Hepatocyte (in vitro differentiated cells): ENCODE results near the gene ALDH1L1. TPM values are rescaled to one million over a fixed set of nuclear protein-coding genes. Genes with fewer than 3 reads are reported as not detected.

Source experiments
- DNase-seq: peaks from one replicate; pipeline ENCODE4 v3.0.0-alpha.2; 2016; ENCODE audit warnings: low spot score
- H2AFZ ChIP-seq: fragments of 200-600 bp; sonication (generic); 2 replicates; pipeline ENCODE4 v1.6.0; 2016; ENCODE audit warnings: antibody characterized with exemption, mild to moderate bottlenecking
- H3K27ac ChIP-seq: fragments of 200-600 bp; sonication (generic); 2 replicates; pipeline ENCODE4 v1.5.1; 2016; ENCODE audit warnings: mild to moderate bottlenecking
- H3K27me3 ChIP-seq: fragments of 200-600 bp; sonication (generic); 2 replicates; pipeline ENCODE4 v1.6.1; 2016
- H3K36me3 ChIP-seq: fragments of 200-600 bp; sonication (generic); replicated peaks from 2 replicates; pipeline ENCODE4 v1.5.1; 2016; ENCODE audit warnings: low read depth; ENCODE audit not compliant: insufficient read depth
- H3K4me1 ChIP-seq: fragments of 200-600 bp; sonication (generic); 2 replicates; pipeline ENCODE4 v1.5.1; 2016; ENCODE audit warnings: mild to moderate bottlenecking, moderate library complexity; ENCODE audit not compliant: insufficient read depth
- H3K4me2 ChIP-seq: fragments of 200-600 bp; sonication (generic); 2 replicates; pipeline ENCODE4 v1.6.0; 2016
- H3K4me3 ChIP-seq: fragments of 200-600 bp; sonication (generic); 2 replicates; pipeline ENCODE4 v1.5.1; 2016; ENCODE audit warnings: mild to moderate bottlenecking
- H3K79me2 ChIP-seq: fragments of 200-600 bp; sonication (generic); 2 replicates; pipeline ENCODE4 v1.6.0; 2017; ENCODE audit warnings: mild to moderate bottlenecking
- H3K9me2 ChIP-seq: fragments of 200-600 bp; sonication (generic); replicated peaks from 2 replicates; pipeline ENCODE4 v1.6.0; 2017; ENCODE audit warnings: mild to moderate bottlenecking; ENCODE audit not compliant: insufficient read depth
- H3K9me3 ChIP-seq: fragments of 200-600 bp; sonication (generic); 2 replicates; pipeline ENCODE4 v1.5.1; 2016; ENCODE audit warnings: low read depth, mild to moderate bottlenecking
- H4K20me1 ChIP-seq: fragments of 200-600 bp; sonication (generic); 2 replicates; pipeline ENCODE4 v1.6.0; 2016; ENCODE audit warnings: mild to moderate bottlenecking; ENCODE audit not compliant: insufficient read depth, poor library complexity, severe bottlenecking
- CTCF ChIP-seq: fragments of 200-600 bp; sonication (generic); IDR thresholded peaks from 2 replicates; pipeline ENCODE4 v1.5.1; 2016; ENCODE audit warnings: antibody characterized with exemption, mild to moderate bottlenecking; ENCODE audit not compliant: poor library complexity
- EZH2 ChIP-seq: fragments of 200-600 bp; sonication (generic); IDR thresholded peaks from 2 replicates; pipeline ENCODE4 v1.6.1; 2016; ENCODE audit warnings: antibody characterized with exemption, mild to moderate bottlenecking, borderline replicate concordance
- EZH2phosphoT487 ChIP-seq: fragments of 200-600 bp; sonication (generic); IDR thresholded peaks from one replicate; pipeline ENCODE4 v1.6.1; 2018; ENCODE audit warnings: antibody characterized with exemption, mild to moderate bottlenecking, low read depth, moderate library complexity; ENCODE audit not compliant: unreplicated experiment, severe bottlenecking
- WGBS: methylation state at CpG from one replicate; pipeline ENCODE4 v1.1.6; 2016; ENCODE audit warnings: low lambda C conversion rate; ENCODE audit errors: missing lambda C conversion rate; 5-methylcytosine and 5-hydroxymethylcytosine counted together
- polyA plus RNA-seq: library from polyadenylated mRNA; unstranded; fragments of >200 nt; fragmentation: Nextera tagmentation; extraction: Ambion mirVana; gene quantifications from 2 replicates; pipeline ENCODE4 v1.2.1, GENCODE V29; 2016
- total RNA-seq: library from RNA; depleted of rRNA; stranded (reverse); fragments of >200 nt; gene quantifications from 2 replicates; pipeline ENCODE4 v1.2.3, GENCODE V29; 2014

ALDH1L1 gene
- total and polyA plus RNA-seq, 2 experiments from 2014 or later = 15.9 to 22.6 TPM

GRCh38 chr3:126082362-126083137, 97.8 kb downstream of the ALDH1L1 start:
- H3K9me2 ChIP-seq = no peaks in the 10 kb centered on the region
- no peak overlapping the region for H3K27ac ChIP-seq
- H3K79me2 ChIP-seq = peaks cover 2% of the 10 kb centered on the region
- H3K9me3 ChIP-seq = peaks cover 6% of the 10 kb centered on the region
- H2AFZ ChIP-seq = no peak overlapping the region
- H3K27me3 ChIP-seq = no peaks in the 10 kb centered on the region
- TF ChIP-seq EZH2 (no peak), CTCF (no peak), EZH2phosphoT487 (no peak)
- peak overlapping the region; percentile 88 for H3K4me2 ChIP-seq
- no peaks in the 10 kb centered on the region for H3K36me3 ChIP-seq
- peak overlapping the region; percentile 78 for H3K4me3 ChIP-seq
- no peak for DNase-seq
- 96% methylated on average over 15 of the region's 15 CpGs for WGBS
- no peaks in the 10 kb centered on the region for H4K20me1 ChIP-seq
- peaks cover 6% of the 10 kb centered on the region for H3K4me1 ChIP-seq

- peaks cover under 1% of the 10 kb centered on the region for H3K9me3 ChIP-seq
- H3K79me2 ChIP-seq = peaks cover 2% of the 10 kb centered on the region
- H3K4me3 ChIP-seq = no peak overlapping the region
- TF ChIP-seq EZH2 = no peak
- no peak for TF ChIP-seq EZH2phosphoT487
- no peak for TF ChIP-seq CTCF
- no peak overlapping the region for H3K27ac ChIP-seq
- H3K4me1 ChIP-seq = peaks cover 6% of the 10 kb centered on the region
- WGBS = 97% methylated on average over 9 of the region's 9 CpGs
- H3K36me3 ChIP-seq = no peaks in the 10 kb centered on the region
- H3K9me2 ChIP-seq = no peaks in the 10 kb centered on the region
- no peaks in the 10 kb centered on the region for H3K27me3 ChIP-seq
- no peak overlapping the region for H3K4me2 ChIP-seq
- H2AFZ ChIP-seq = no peak overlapping the region
- H4K20me1 ChIP-seq = no peaks in the 10 kb centered on the region
- DNase-seq = no peak
These were observed 98.6 kb downstream of the ALDH1L1 start for GRCh38 chr3:126081618-126082361.

DNA sequence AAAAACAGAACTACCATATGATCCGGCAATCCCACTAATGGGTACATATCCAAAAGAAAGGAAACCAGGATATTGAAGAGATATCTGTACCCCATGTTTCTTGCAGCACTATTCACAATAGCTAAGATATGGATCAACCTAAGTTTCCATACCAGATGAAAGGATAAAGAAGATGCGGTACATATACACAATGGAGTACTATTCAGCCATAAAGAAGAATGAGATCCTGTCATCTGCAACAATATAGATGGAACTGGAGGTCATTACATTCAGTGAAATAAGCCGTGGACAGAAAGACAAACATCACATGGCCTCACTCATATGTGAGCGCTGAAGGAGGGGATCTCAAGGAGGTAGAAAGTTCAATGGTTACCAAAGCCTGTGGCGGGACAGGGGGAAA, 99.4 kb downstream of the ALDH1L1 start:
- no peak overlapping the region for H2AFZ ChIP-seq
- TF ChIP-seq EZH2 (no peak), EZH2phosphoT487 (no peak), CTCF (no peak)
- no peak overlapping the region for H3K4me3 ChIP-seq
- no peaks in the 10 kb centered on the region for H3K36me3 ChIP-seq
- H3K27me3 ChIP-seq = no peaks in the 10 kb centered on the region
- 92% methylated on average over 5 of the region's 5 CpGs for WGBS
- peaks cover 2% of the 10 kb centered on the region for H3K79me2 ChIP-seq
- no peaks in the 10 kb centered on the region for H4K20me1 ChIP-seq
- H3K9me3 ChIP-seq = no peaks in the 10 kb centered on the region
- no peaks in the 10 kb centered on the region for H3K9me2 ChIP-seq
- peaks cover 6% of the 10 kb centered on the region for H3K4me1 ChIP-seq
- no peak for DNase-seq
- no peak overlapping the region for H3K4me2 ChIP-seq
- H3K27ac ChIP-seq = no peak overlapping the region
